Retinal pigment epithelial cell (primary cell): ENCODE measurements around the gene ZNF267.

Source experiments
- DNase-seq: peaks from one replicate; pipeline ENCODE4 v3.0.0-alpha.2; 2010; ENCODE audit warnings: low read depth
- H3K4me3 ChIP-seq: 2 replicates; pipeline ENCODE4 v1.5.1; 2011; ENCODE audit warnings: mild to moderate bottlenecking, low read length, control low read depth, moderate library complexity
- TF ChIP-seq, protein P1 (sequence below): conservative IDR thresholded peaks from 2 replicates; pipeline ENCODE4 v1.5.1; 2011; ENCODE audit warnings: low read depth, low read length, control low read depth, inconsistent platforms

Gene ZNF267

DNA sequence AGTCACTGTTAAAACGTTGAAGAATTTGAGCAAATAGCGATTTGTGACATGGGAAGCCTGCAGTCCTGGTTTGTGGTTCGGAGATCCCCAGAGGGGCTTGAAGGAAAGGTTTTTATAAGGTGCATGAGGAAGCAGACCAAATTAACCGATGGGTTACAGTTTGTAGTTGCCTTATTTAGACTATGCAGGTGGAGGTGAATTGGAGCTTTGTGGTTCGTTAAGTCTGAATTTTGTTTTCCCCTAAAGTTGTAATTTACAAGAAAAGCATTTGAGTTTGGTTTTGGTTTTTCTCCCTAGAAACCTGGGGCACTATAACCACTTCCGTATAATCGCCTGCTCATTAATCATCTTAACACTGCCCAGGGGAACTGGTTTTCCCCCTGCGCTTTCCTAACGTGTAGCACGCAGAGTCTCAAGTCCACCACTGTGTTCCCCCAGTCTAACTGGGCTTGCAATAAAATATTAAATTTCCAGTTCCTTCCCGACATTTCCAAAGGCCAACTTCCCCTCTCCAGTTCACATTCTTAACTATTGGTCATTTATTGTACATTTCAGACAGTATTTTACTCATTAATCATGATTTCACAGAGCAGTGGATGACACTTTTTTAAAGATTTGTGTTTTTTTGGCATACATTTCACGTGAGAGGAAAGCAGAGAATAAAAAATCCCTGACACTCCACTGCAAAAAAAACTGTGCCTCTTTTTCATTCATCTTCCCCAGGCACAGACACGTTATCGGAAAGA, 932 bp downstream of the ZNF267 start:
- TF ChIP-seq, protein P1, sequence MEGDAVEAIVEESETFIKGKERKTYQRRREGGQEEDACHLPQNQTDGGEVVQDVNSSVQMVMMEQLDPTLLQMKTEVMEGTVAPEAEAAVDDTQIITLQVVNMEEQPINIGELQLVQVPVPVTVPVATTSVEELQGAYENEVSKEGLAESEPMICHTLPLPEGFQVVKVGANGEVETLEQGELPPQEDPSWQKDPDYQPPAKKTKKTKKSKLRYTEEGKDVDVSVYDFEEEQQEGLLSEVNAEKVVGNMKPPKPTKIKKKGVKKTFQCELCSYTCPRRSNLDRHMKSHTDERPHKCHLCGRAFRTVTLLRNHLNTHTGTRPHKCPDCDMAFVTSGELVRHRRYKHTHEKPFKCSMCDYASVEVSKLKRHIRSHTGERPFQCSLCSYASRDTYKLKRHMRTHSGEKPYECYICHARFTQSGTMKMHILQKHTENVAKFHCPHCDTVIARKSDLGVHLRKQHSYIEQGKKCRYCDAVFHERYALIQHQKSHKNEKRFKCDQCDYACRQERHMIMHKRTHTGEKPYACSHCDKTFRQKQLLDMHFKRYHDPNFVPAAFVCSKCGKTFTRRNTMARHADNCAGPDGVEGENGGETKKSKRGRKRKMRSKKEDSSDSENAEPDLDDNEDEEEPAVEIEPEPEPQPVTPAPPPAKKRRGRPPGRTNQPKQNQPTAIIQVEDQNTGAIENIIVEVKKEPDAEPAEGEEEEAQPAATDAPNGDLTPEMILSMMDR = no peak
- DNase-seq = no peak
- peak overlapping the region; percentile 93 for H3K4me3 ChIP-seq

DNA sequence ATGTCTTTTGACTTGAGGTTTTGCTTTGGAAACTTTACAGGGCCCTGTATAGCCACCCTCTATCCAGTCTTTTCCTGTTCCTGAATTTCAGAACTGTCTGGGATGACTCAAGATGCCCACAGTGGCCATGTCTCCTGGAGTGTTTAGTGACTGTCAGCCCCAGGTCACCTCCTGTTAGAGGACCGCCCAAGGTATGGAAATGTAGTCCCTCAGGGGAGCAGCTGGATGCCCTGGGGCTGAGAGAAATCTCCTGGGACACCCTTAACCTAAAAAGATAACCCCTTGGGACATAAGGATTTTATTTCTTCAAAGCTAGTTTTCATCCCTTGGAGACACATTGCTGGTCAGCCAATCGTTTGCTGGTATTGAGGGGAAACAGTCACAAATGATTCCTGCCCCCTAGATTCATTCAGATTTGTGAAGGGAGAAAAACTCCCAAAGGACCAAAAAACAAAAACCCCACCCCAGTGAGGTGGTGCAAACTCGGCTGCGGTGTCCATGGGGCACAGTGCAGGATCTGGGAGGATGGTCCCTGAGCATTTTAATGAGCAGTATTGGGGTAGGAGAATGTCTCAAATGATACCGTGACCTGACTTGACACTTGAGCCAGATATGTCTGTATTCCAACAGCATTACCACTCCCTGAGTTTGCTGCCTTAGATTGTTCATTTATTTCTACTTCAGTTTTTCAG, 1.7 kb downstream of the ZNF267 start:
- peak overlapping the region; percentile 93 for H3K4me3 ChIP-seq
- TF ChIP-seq, protein P1 = no peak
- no peak for DNase-seq

DNA sequence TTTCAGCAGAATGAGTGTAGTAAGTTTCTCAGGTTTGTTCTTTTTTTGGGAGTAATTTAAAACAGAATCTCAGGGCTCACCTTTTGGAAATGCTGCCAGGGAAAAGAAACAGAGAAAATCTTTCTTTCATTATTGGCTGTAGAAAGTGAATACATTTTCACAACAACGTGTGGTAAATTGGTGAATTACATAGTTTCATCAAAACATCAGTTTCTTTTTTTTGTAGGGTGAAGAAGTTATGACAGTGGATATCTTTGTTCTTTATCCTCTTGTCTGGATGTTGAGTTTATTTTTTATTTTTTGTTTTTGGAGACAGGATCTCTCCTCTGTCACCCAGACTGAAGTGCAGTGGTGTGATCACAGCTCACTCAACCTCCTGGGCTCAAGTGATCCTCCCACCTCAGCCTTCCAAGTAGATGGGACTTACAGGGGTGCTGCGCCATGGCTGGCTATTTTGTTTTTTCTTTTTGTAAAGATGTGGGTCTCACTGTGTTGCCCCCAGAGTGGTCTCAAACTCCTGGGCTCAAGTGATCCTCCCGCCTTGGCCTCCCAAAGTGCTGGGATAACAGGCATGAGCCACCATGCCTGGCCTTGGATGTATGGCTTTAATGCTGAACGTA, 2.4 kb downstream of the ZNF267 start:
- TF ChIP-seq, protein P1 = no peak
- DNase-seq = no peak
- no peak overlapping the region for H3K4me3 ChIP-seq

DNA sequence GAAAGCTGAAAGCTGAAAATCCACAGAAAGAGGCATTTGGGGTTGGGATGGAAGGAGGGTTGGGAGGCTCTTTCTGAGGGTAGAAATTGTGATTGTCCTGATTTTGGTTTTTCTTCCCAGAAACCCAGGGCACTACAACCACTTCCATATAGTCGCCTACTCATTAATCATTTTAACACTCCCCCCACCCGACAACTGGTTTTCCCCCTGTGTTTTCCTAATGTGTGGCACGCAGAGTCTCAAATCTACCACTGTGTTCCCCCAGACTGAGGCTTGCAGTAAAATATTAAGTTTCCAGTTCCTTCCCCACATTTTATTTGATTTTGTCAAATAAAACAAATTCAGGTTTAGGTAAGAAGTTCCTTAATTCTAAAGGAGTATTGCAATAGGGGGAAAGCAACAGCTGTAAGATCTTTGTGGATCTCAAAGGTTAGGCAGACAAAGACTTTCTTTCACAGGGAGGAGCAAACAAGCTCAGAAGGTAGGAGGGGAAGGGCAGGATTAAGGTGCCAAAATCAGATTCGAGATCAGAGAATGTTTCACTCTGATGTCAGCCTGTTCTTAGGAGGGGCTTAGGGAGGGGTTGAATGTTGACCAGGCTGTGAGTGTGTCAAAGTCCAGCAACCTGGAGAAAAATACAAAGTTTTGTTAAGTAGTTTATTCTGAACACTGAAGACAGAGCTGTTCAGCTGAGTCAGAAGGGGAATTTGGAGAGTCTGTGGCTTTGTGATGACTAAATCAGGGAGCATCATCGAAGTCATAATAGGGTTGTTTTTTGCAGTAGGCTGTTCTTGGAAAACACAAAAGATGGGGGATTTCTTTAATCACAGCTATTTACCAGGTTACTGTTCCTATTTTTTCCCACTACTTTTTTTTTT, 3.6 kb downstream of the ZNF267 start:
- TF ChIP-seq, protein P1 = no peak
- DNase-seq = no peak
- H3K4me3 ChIP-seq = no peak overlapping the region

DNA sequence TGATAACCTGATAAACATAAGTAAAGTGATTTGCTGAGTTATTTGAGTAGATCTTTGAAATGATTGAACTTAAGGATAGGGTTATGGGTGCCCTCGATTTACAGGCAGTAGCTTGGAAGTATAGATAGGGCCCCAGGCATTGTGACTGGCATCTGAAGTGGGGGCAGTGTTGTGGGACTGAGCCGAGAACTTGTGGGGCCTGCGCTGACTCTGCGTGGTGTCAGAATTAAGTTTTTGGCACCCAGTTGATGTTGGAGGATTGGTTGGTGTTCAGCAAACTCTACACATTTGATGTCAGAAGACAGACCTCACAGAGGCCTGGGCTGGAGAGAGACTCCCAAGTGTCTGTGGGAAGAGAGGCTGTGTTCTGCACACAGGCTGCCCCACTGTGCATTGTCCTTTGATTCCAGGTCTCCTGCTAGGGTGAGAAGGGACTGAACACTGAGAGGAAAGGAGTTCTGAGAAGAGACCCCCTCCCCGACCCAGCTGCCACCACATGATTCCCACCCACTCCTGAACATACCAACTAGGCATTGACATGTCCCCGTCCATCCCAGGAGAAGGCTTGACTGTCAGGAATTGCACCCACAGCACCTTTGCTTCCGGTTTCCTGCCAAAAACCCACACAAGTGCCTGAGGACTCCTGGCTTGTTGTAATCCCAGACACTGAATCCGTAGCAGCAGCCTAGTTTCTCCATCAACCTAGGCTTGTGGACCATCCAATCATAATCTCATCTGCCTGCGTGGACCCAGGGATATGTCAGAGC, 4.5 kb downstream of the ZNF267 start:
- DNase-seq = no peak
- TF ChIP-seq, protein P1 = no peak
- H3K4me3 ChIP-seq = no peak overlapping the region

DNA sequence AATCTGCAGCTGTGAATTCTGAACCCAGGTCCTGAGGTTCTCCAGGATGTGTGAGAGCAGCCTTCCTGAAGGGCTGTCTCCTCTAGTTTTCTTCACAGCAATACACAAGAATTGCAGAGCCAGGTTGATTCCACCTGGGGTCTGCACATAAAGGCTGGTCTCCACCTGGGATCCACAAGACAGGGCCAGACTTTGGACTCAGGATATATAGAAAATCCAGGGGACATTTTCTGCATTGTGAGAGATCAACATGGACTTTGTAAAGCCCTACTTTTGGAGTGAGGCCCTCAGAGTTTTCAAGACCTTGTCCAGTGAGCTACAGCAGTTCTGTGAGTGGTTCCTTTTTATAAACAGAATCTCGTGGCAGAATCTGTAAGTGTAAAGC, 6.3 kb downstream of the ZNF267 start:
- TF ChIP-seq, protein P1 = no peak
- no peak for DNase-seq
- no peak overlapping the region for H3K4me3 ChIP-seq
